WTC11 (cell line): ENCODE measurements around the gene CSPG5. TPM values are rescaled to one million over a fixed set of nuclear protein-coding genes. Genes with fewer than 3 reads are reported as not detected.

ENCODE experiments used
- ATAC-seq: fragments of 200-7000 bp; cut with Tn5 transposase; 2 replicates; pipeline ENCODE4 v1.10.0; 2021; ENCODE audit warnings: mild to moderate bottlenecking, moderate library complexity
- CTCF ChIA-PET: fragments of 300-600 bp; sonication (Branson Sonifier 250); formaldehyde crosslinking; loops from one replicate; lab custom pipeline; 2021; ENCODE audit warnings: antibody characterized with exemption; lab: Charles Lee
- POLR2A ChIA-PET: fragments of 350-600 bp; sonication (Branson Sonifier 250); formaldehyde crosslinking; loops from one replicate; lab custom pipeline; 2021; ENCODE audit warnings: antibody characterized with exemption; lab: Charles Lee
- DNase-seq: peaks from one replicate; pipeline ENCODE4 v3.0.0; 2021; ENCODE audit warnings: low spot score
- H3K27ac Mint-ChIP-seq: 2 replicates; pipeline ENCODE4 v1.8.0; 2021; ENCODE audit warnings: mixed read lengths
- H3K27me3 Mint-ChIP-seq: 2 replicates; pipeline ENCODE4 v1.8.0; 2021; ENCODE audit warnings: low read depth, mild to moderate bottlenecking, moderate library complexity, mixed read lengths
- H3K36me3 Mint-ChIP-seq: 2 replicates; pipeline ENCODE4 v1.8.0; 2021; ENCODE audit warnings: mixed read lengths
- H3K4me1 Mint-ChIP-seq: 2 replicates; pipeline ENCODE4 v1.8.0; 2022; ENCODE audit warnings: mixed read lengths
- H3K4me3 Mint-ChIP-seq: 2 replicates; pipeline ENCODE4 v1.8.0; 2021; ENCODE audit warnings: mild to moderate bottlenecking, moderate library complexity, mixed read lengths
- H3K9me3 Mint-ChIP-seq: 2 replicates; pipeline ENCODE4 v1.8.0; 2021; ENCODE audit warnings: mixed read lengths
- CBFB ChIP-seq: sonication (generic); formaldehyde crosslinking; IDR thresholded peaks from 2 replicates; pipeline ENCODE4 v1.8.1; 2022; ENCODE audit warnings: mild to moderate bottlenecking, low read depth, missing genetic modification reagents
- FOXK1 ChIP-seq: sonication (generic); formaldehyde crosslinking; IDR thresholded peaks from 2 replicates; pipeline ENCODE4 v1.8.0; 2022; ENCODE audit warnings: mild to moderate bottlenecking, moderate library complexity, missing genetic modification reagents
- MYBL2 ChIP-seq: sonication (generic); formaldehyde crosslinking; IDR thresholded peaks from 2 replicates; pipeline ENCODE4 v1.8.1; 2023; ENCODE audit warnings: mild to moderate bottlenecking, moderate library complexity, missing genetic modification reagents
- RELA ChIP-seq: sonication (generic); formaldehyde crosslinking; IDR thresholded peaks from 2 replicates; pipeline ENCODE4 v1.8.1; 2022; ENCODE audit warnings: missing genetic modification reagents, mild to moderate bottlenecking, borderline replicate concordance
- SMAD3 ChIP-seq: sonication (generic); formaldehyde crosslinking; IDR thresholded peaks from 2 replicates; pipeline ENCODE4 v1.8.0; 2022; ENCODE audit warnings: missing genetic modification reagents, mild to moderate bottlenecking, borderline replicate concordance
- SP1 ChIP-seq: sonication (generic); formaldehyde crosslinking; conservative IDR thresholded peaks from 2 replicates; pipeline ENCODE4 v1.8.1; 2022; ENCODE audit warnings: missing genetic modification reagents
- TEAD4 ChIP-seq: sonication (generic); formaldehyde crosslinking; IDR thresholded peaks from 2 replicates; pipeline ENCODE4 v1.8.0; 2022; ENCODE audit warnings: mild to moderate bottlenecking, missing genetic modification reagents
- ZNF263 ChIP-seq: sonication (generic); formaldehyde crosslinking; IDR thresholded peaks from 2 replicates; pipeline ENCODE4 v1.8.1; 2022; ENCODE audit warnings: low read depth, mild to moderate bottlenecking, moderate library complexity, missing genetic modification reagents
- ZNF396 ChIP-seq: fragments of 250-450 bp; sonication (Bioruptor Pico); IDR thresholded peaks from 2 replicates; pipeline ENCODE4 v1.8.0; 2021; ENCODE audit warnings: mild to moderate bottlenecking, moderate library complexity, borderline replicate concordance
- ZNF423 ChIP-seq: fragments of 250-450 bp; sonication (Bioruptor Pico); IDR thresholded peaks from 2 replicates; pipeline ENCODE4 v2.1.2; 2022; ENCODE audit warnings: mild to moderate bottlenecking, moderate library complexity
- total RNA-seq: library from RNA; stranded (reverse); gene quantifications from 3 replicates; pipeline ENCODE4 v1.2.3, GENCODE V29; 2021
- TF ChIP-seq, protein P1 (sequence below): sonication (generic); formaldehyde crosslinking; IDR thresholded peaks from 2 replicates; pipeline ENCODE4 v1.8.0; 2022; ENCODE audit warnings: missing genetic modification reagents
- TF ChIP-seq, protein P2 (sequence below): sonication (generic); formaldehyde crosslinking; IDR thresholded peaks from 2 replicates; pipeline ENCODE4 v1.8.1; 2022; ENCODE audit warnings: missing genetic modification reagents, borderline replicate concordance
- TF ChIP-seq, protein P3 (sequence below): fragments of 250-450 bp; sonication (Bioruptor Pico); IDR thresholded peaks from 2 replicates; pipeline ENCODE4 v1.9.0; 2021; ENCODE audit warnings: mild to moderate bottlenecking
- TF ChIP-seq, protein P4 (sequence below): sonication (generic); formaldehyde crosslinking; IDR thresholded peaks from 2 replicates; pipeline ENCODE4 v1.8.1; 2022; ENCODE audit warnings: mild to moderate bottlenecking, missing genetic modification reagents, moderate library complexity, borderline replicate concordance
- TF ChIP-seq, protein P5 (sequence below): fragments of 250-450 bp; sonication (Bioruptor Pico); IDR thresholded peaks from 2 replicates; pipeline ENCODE4 v1.8.0; 2021; ENCODE audit warnings: mild to moderate bottlenecking
- TF ChIP-seq, protein P6 (sequence below): sonication (generic); formaldehyde crosslinking; IDR thresholded peaks from 2 replicates; pipeline ENCODE4 v1.8.0; 2022; ENCODE audit warnings: mild to moderate bottlenecking, missing genetic modification reagents
- TF ChIP-seq, protein P7 (sequence below): sonication (generic); formaldehyde crosslinking; conservative IDR thresholded peaks from 2 replicates; pipeline ENCODE4 v1.8.1; 2023; ENCODE audit warnings: mild to moderate bottlenecking, low read depth, missing genetic modification reagents, moderate library complexity
- TF ChIP-seq, protein P8 (sequence below): sonication (generic); formaldehyde crosslinking; IDR thresholded peaks from 2 replicates; pipeline ENCODE4 v1.8.1; 2023; ENCODE audit warnings: mild to moderate bottlenecking, missing genetic modification reagents, moderate library complexity

The CSPG5 gene
- total RNA-seq, 1 experiment from 2014 or later, result 3.3 TPM

DNA sequence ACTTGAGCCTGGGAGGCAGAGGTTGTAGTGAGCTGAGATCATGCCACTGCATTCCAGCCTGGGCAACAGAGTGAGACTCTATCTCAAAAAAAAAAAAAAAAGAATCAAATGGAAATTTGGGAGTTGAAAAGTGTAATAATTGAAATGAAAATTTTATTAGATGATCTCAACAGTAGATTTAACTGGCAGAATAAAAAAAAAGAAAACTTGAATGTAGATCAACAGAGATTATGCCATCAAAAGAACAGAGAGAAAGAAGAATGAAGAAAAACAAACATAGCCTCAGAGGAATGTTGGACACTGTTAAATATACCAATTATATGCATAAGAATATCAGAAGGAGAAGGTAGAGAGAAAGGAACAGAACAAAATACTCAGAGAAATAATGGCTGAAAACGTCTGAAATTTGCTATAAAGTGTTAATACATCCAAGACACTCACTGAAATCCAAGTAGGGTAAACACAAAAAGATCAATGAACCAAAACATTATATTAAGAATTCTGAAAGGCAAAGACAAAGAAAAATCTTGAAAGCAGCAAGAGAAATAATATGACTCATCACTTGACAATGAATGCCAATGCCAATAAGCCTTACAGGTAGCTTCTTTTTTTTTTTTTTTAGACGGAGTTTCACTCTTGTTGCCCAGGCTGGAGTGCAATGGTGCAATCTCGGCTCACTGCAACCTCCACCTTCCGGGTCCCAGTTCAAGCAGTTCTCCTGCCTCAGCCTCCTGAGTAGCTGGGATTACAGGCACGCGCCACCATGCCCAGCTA is 50.5 kb downstream of the CSPG5 start:
- POLR2A ChIA-PET, result no interaction called here
- H3K4me3 Mint-ChIP-seq, result no peak overlapping the region
- H3K27ac Mint-ChIP-seq, result no peak overlapping the region
- peaks cover 6% of the 10 kb centered on the region for H3K27me3 Mint-ChIP-seq
- no peak for DNase-seq
- ATAC-seq, result no peak
- H3K36me3 Mint-ChIP-seq, result no peaks in the 10 kb centered on the region
- CTCF ChIA-PET, result interaction anchor here (0.6 kb wide), 1 partner anchor 239 kb away, joined by 4 read pairs; no protein-coding TSS in a partner anchor
- no peaks in the 10 kb centered on the region for H3K4me1 Mint-ChIP-seq
- TF ChIP-seq, protein P1, sequence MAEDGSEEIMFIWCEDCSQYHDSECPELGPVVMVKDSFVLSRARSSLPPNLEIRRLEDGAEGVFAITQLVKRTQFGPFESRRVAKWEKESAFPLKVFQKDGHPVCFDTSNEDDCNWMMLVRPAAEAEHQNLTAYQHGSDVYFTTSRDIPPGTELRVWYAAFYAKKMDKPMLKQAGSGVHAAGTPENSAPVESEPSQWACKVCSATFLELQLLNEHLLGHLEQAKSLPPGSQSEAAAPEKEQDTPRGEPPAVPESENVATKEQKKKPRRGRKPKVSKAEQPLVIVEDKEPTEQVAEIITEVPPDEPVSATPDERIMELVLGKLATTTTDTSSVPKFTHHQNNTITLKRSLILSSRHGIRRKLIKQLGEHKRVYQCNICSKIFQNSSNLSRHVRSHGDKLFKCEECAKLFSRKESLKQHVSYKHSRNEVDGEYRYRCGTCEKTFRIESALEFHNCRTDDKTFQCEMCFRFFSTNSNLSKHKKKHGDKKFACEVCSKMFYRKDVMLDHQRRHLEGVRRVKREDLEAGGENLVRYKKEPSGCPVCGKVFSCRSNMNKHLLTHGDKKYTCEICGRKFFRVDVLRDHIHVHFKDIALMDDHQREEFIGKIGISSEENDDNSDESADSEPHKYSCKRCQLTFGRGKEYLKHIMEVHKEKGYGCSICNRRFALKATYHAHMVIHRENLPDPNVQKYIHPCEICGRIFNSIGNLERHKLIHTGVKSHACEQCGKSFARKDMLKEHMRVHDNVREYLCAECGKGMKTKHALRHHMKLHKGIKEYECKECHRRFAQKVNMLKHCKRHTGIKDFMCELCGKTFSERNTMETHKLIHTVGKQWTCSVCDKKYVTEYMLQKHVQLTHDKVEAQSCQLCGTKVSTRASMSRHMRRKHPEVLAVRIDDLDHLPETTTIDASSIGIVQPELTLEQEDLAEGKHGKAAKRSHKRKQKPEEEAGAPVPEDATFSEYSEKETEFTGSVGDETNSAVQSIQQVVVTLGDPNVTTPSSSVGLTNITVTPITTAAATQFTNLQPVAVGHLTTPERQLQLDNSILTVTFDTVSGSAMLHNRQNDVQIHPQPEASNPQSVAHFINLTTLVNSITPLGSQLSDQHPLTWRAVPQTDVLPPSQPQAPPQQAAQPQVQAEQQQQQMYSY (CRISPR knock-in tag), result no peak
- TF ChIP-seq CBFB, result no peak
- TF ChIP-seq FOXK1 (CRISPR knock-in tag), result no peak
- TF ChIP-seq, protein P2, sequence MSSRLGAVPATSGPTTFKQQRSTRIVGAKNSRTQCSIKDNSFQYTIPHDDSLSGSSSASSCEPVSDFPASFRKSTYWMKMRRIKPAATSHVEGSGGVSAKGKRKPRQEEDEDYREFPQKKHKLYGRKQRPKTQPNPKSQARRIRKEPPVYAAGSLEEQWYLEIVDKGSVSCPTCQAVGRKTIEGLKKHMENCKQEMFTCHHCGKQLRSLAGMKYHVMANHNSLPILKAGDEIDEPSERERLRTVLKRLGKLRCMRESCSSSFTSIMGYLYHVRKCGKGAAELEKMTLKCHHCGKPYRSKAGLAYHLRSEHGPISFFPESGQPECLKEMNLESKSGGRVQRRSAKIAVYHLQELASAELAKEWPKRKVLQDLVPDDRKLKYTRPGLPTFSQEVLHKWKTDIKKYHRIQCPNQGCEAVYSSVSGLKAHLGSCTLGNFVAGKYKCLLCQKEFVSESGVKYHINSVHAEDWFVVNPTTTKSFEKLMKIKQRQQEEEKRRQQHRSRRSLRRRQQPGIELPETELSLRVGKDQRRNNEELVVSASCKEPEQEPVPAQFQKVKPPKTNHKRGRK (CRISPR knock-in tag), result no peak
- TF ChIP-seq, protein P3, sequence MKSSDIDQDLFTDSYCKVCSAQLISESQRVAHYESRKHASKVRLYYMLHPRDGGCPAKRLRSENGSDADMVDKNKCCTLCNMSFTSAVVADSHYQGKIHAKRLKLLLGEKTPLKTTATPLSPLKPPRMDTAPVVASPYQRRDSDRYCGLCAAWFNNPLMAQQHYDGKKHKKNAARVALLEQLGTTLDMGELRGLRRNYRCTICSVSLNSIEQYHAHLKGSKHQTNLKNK (CRISPR knock-in tag), result no peak
- no peak for TF ChIP-seq ZNF423
- peaks cover 7% of the 10 kb centered on the region; the same call in 1 of the 2 replicates for H3K9me3 Mint-ChIP-seq

DNA sequence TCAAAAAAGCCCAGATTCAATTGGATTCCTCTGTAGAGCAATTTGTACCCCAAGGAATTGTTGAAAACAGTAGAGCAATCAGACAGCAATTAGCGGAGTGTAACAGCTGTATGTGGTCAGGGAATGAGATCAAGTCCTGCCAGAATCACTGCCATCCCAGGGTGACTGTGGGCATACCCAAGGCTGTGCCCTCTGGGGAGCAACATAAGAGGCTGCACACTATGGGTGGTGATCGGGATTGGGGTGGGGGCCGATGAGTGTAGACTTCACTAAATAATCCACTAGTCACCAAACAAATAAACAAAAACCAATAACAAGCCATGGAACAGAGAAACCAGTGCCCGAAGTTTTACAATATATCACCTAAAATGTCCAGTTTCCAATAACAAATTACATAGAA is 53.0 kb downstream of the CSPG5 start:
- no peak for DNase-seq
- Mint-ChIP-seq H3K36me3 (no peaks in the 10 kb centered on the region), H3K27ac (no peak overlapping the region), H3K9me3 (0 out of 2 replicates have a peak, but pooled peaks cover 3% of the 10 kb centered on the region), H3K4me3 (no peak overlapping the region), H3K4me1 (peaks cover 14% of the 10 kb centered on the region), H3K27me3 (peaks cover 19% of the 10 kb centered on the region)
- CTCF ChIA-PET, result interaction anchor here (0.6 kb wide), 1 partner anchor 104 kb away, joined by 3 read pairs; no protein-coding TSS in a partner anchor
- ATAC-seq, result no peak
- POLR2A ChIA-PET, result no interaction called here
- TF ChIP-seq, protein P4, sequence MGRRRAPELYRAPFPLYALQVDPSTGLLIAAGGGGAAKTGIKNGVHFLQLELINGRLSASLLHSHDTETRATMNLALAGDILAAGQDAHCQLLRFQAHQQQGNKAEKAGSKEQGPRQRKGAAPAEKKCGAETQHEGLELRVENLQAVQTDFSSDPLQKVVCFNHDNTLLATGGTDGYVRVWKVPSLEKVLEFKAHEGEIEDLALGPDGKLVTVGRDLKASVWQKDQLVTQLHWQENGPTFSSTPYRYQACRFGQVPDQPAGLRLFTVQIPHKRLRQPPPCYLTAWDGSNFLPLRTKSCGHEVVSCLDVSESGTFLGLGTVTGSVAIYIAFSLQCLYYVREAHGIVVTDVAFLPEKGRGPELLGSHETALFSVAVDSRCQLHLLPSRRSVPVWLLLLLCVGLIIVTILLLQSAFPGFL (CRISPR knock-in tag), result no peak
- no peak for TF ChIP-seq ZNF263 (CRISPR knock-in tag)
- TF ChIP-seq ZNF396 (CRISPR knock-in tag), result no peak
- no peak for TF ChIP-seq SP1 (CRISPR knock-in tag)
- TF ChIP-seq SMAD3, result no peak
- TF ChIP-seq RELA (CRISPR knock-in tag), result no peak
- TF ChIP-seq, protein P5, sequence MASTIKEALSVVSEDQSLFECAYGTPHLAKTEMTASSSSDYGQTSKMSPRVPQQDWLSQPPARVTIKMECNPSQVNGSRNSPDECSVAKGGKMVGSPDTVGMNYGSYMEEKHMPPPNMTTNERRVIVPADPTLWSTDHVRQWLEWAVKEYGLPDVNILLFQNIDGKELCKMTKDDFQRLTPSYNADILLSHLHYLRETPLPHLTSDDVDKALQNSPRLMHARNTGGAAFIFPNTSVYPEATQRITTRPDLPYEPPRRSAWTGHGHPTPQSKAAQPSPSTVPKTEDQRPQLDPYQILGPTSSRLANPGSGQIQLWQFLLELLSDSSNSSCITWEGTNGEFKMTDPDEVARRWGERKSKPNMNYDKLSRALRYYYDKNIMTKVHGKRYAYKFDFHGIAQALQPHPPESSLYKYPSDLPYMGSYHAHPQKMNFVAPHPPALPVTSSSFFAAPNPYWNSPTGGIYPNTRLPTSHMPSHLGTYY (CRISPR knock-in tag), result no peak
- no peak for TF ChIP-seq ZNF423
- TF ChIP-seq TEAD4 (CRISPR knock-in tag), result no peak
- TF ChIP-seq, protein P6, sequence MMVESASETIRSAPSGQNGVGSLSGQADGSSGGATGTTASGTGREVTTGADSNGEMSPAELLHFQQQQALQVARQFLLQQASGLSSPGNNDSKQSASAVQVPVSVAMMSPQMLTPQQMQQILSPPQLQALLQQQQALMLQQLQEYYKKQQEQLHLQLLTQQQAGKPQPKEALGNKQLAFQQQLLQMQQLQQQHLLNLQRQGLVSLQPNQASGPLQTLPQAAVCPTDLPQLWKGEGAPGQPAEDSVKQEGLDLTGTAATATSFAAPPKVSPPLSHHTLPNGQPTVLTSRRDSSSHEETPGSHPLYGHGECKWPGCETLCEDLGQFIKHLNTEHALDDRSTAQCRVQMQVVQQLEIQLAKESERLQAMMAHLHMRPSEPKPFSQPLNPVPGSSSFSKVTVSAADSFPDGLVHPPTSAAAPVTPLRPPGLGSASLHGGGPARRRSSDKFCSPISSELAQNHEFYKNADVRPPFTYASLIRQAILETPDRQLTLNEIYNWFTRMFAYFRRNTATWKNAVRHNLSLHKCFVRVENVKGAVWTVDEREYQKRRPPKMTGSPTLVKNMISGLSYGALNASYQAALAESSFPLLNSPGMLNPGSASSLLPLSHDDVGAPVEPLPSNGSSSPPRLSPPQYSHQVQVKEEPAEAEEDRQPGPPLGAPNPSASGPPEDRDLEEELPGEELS (CRISPR knock-in tag), result no peak
- TF ChIP-seq MYBL2, result no peak
- TF ChIP-seq, protein P7, sequence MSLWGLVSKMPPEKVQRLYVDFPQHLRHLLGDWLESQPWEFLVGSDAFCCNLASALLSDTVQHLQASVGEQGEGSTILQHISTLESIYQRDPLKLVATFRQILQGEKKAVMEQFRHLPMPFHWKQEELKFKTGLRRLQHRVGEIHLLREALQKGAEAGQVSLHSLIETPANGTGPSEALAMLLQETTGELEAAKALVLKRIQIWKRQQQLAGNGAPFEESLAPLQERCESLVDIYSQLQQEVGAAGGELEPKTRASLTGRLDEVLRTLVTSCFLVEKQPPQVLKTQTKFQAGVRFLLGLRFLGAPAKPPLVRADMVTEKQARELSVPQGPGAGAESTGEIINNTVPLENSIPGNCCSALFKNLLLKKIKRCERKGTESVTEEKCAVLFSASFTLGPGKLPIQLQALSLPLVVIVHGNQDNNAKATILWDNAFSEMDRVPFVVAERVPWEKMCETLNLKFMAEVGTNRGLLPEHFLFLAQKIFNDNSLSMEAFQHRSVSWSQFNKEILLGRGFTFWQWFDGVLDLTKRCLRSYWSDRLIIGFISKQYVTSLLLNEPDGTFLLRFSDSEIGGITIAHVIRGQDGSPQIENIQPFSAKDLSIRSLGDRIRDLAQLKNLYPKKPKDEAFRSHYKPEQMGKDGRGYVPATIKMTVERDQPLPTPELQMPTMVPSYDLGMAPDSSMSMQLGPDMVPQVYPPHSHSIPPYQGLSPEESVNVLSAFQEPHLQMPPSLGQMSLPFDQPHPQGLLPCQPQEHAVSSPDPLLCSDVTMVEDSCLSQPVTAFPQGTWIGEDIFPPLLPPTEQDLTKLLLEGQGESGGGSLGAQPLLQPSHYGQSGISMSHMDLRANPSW (CRISPR knock-in tag), result no peak
- TF ChIP-seq, protein P8, sequence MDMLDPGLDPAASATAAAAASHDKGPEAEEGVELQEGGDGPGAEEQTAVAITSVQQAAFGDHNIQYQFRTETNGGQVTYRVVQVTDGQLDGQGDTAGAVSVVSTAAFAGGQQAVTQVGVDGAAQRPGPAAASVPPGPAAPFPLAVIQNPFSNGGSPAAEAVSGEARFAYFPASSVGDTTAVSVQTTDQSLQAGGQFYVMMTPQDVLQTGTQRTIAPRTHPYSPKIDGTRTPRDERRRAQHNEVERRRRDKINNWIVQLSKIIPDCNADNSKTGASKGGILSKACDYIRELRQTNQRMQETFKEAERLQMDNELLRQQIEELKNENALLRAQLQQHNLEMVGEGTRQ (CRISPR knock-in tag), result no peak
